ENCODE measurements around the gene PRC1. TPM values are rescaled to one million over a fixed set of nuclear protein-coding genes. Genes with fewer than 3 reads are reported as not detected.

PRC1 gene
- total and polyA plus RNA-seq, 10 donors, result 6.0 to 40.0 (median 11.7) TPM

DNA sequence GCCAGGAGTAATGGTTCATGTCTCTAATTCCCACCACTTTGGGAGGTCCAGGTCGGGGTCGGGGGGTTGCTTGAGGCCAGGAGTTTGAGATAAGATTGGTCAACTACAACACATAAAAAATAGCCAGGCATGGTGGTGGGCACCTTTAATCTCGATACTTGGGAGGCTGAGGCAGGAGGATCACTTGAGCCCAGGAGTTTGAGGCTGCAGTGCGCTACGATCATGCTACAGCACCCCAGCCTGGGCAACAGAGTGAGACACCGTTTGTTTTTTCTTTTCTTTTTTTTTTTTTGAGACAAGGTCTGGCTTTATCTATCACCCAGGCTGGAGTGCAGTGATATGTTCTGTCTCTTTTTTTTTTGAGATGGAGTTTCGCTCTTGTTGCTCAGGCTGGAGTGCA is 29.4 kb upstream of the PRC1 start:
- whole genome bisulfite sequencing, 5 donors, result 94 to 96% (median 95%) methylated on average over 7 of the region's 7 CpGs
- H3K27me3 ChIP-seq (replicated peaks in 1 of 7), result no peaks in the 10 kb centered on the region
- no peaks in the 10 kb centered on the region for H3K9me3 ChIP-seq
- intact Hi-C loops (cut with DNase I; ENCODE audit: low total_unique reads), result no loop called here
- no peak overlapping the region for H3K27ac ChIP-seq
- H3K36me3 ChIP-seq, result peaks cover 0 to 10% (median 0%) of the 10 kb centered on the region in 6 donors
- peaks cover 25 to 41% (median 31%) of the 10 kb centered on the region in 6 donors for H3K4me1 ChIP-seq
- DNase-seq, result no peak
- TF ChIP-seq POLR2AphosphoS5 (IDR thresholded peaks at IDR 0.05), result no peak
- TF ChIP-seq, protein P1, sequence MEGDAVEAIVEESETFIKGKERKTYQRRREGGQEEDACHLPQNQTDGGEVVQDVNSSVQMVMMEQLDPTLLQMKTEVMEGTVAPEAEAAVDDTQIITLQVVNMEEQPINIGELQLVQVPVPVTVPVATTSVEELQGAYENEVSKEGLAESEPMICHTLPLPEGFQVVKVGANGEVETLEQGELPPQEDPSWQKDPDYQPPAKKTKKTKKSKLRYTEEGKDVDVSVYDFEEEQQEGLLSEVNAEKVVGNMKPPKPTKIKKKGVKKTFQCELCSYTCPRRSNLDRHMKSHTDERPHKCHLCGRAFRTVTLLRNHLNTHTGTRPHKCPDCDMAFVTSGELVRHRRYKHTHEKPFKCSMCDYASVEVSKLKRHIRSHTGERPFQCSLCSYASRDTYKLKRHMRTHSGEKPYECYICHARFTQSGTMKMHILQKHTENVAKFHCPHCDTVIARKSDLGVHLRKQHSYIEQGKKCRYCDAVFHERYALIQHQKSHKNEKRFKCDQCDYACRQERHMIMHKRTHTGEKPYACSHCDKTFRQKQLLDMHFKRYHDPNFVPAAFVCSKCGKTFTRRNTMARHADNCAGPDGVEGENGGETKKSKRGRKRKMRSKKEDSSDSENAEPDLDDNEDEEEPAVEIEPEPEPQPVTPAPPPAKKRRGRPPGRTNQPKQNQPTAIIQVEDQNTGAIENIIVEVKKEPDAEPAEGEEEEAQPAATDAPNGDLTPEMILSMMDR (IDR thresholded peaks at IDR 0.05 in 8 of 11, conservative IDR thresholded peaks at IDR 0.05 in 3 of 11), result no peak
- TF ChIP-seq POLR2A (IDR thresholded peaks at IDR 0.05), result no peak
- H3K4me3 ChIP-seq, result peak overlapping the region in 1 of 8 donors; percentile 99

GRCh38 chr15:91022832-91023129 is 28.4 kb upstream of the PRC1 start:
- Histone ChIP-seq H3K9me3 (no peaks in the 10 kb centered on the region), H3K27ac (peak overlapping the region; percentile 64 to 88 (median 80)), H3K27me3 (replicated peaks in 1 of 7) (no peaks in the 10 kb centered on the region), H3K4me3 (peak overlapping the region; percentile 70 to 99 (median 91)), H3K36me3 (peaks cover 0 to 15% (median 0%) of the 10 kb centered on the region in 6 donors), H3K4me1 (peaks cover 25 to 50% (median 33%) of the 10 kb centered on the region in 6 donors)
- no peak for TF ChIP-seq POLR2A (IDR thresholded peaks at IDR 0.05)
- WGBS, 5 donors, result 25 to 41% (median 33%) methylated on average over 1 of the region's 1 CpG
- no peak for DNase-seq
- intact Hi-C loops (cut with DNase I; ENCODE audit: low total_unique reads), result no loop called here

DNA sequence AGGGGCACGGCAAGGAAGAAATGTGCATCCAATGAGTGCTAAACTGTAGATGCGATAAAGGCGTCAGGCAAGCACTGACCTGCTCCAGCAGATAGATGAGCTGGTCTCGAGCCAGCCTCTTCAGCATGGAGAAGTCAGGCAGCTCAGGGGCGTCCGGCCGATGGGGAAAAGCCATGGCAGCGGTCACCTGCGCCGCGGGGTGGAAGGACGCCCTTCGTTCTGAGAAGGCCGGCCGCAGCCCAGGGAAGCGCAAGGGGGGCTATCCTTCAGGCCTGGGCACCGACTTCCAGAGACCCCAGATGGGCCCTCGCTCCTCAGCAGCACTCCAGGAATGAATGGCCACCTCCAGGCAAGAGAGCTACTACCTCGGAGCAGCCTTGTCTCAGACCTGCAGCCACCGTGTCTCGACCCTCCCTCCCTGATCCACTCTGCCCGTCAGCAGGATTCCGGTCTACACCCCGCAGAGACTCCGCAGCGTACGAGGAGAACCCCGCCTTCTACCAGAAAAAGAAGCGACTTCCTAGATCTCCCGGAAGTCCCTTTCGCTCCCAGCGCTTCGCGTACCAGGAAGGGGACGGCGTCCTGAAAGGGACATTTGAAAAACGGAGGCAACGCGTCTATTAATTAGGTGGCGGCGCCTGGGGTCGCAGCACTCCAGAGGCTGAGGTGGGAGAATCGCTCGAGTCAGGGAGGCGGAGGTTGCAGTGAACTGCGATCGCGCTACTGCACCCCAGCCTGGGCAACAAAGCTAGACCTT is 27.9 kb upstream of the PRC1 start, which contains the start of gene VPS33B:
VPS33B (minus strand) TSS at position 520 of the 757 bp plus-strand sequence; CDS start at position 175, 345 bp downstream.
- 0 to 2% (median 0%) methylated on average over 40 to 48 of the region's 48 CpGs for WGBS, 5 donors
- peaks cover 25 to 54% (median 35%) of the 10 kb centered on the region in 6 donors for H3K4me1 ChIP-seq
- H3K27ac ChIP-seq, result peak within 1 kb of the TSS; percentile 64 to 88 (median 80)
- intact Hi-C loops (cut with DNase I; ENCODE audit: low total_unique reads), result no loop called here
- no peaks in the 10 kb centered on the region for H3K27me3 ChIP-seq (replicated peaks in 1 of 7)
- peaks cover 0 to 20% (median 2%) of the 10 kb centered on the region in 6 donors for H3K36me3 ChIP-seq
- no peaks in the 10 kb centered on the region for H3K9me3 ChIP-seq
- H3K4me3 ChIP-seq, result peak within 1 kb of the TSS; percentile 70 to 99 (median 91)
- TF ChIP-seq, protein P1 (IDR thresholded peaks at IDR 0.05 in 8 of 11, conservative IDR thresholded peaks at IDR 0.05 in 3 of 11), result peak in 1 of 11 experiments; percentile 16
- TF ChIP-seq POLR2A (IDR thresholded peaks at IDR 0.05) (peak in 1 of 3 donors; percentile 9), POLR2AphosphoS5 (IDR thresholded peaks at IDR 0.05) (peak; percentile 75 to 94 (median 90))
- DNase-seq, result peak; percentile 91

DNA sequence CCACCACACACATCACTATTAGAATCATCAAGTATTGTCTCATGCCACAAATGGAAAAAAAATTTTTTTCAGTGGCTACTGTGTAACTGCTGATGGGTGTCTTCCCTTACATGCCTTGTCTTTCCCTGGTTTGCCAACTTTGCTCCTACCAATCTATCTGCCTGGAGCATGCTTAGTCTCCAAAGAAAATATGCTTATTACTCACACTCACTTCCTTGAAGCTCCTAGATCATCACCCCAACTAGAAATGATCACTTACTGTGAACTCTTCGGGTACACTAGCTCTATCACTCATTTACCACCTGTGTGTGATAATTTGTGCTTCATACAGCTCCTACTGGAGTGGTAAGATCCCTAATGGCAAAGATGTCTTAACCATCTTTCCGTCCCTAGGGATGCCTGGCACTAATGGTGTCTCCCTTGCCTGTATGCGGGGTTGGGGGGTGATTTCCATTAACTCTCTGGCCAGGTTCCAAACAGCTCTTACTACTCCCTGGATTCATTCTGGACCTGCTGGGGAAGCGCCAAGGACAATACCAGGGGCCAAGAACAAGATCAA is 27.3 kb upstream of the PRC1 start:
- WGBS, 5 donors, result 7 to 22% (median 18%) methylated on average over 4 of the region's 4 CpGs
- DNase-seq, result no peak
- peak overlapping the region in 7 of 8 donors; percentile 68 to 88 (median 82) for H3K27ac ChIP-seq
- TF ChIP-seq POLR2A (IDR thresholded peaks at IDR 0.05), result no peak
- TF ChIP-seq POLR2AphosphoS5 (IDR thresholded peaks at IDR 0.05), result no peak
- TF ChIP-seq, protein P1 (IDR thresholded peaks at IDR 0.05 in 8 of 11, conservative IDR thresholded peaks at IDR 0.05 in 3 of 11), result no peak
- H3K9me3 ChIP-seq, result no peaks in the 10 kb centered on the region
- peaks cover 25 to 54% (median 35%) of the 10 kb centered on the region in 6 donors for H3K4me1 ChIP-seq
- H3K27me3 ChIP-seq (replicated peaks in 1 of 7), result no peaks in the 10 kb centered on the region
- intact Hi-C loops (cut with DNase I; ENCODE audit: low total_unique reads), result no loop called here
- H3K4me3 ChIP-seq, result peak overlapping the region; percentile 70 to 99 (median 91)
- H3K36me3 ChIP-seq, result peaks cover 0 to 27% (median 7%) of the 10 kb centered on the region in 6 donors
